Ishikawa (cell line): ENCODE results near the gene WDR70.

ENCODE experiments used
- CEBPB ChIP-seq: IDR thresholded peaks from 2 replicates; pipeline ENCODE4 v1.6.1; 2012
- CREB1 ChIP-seq: IDR thresholded peaks from 2 replicates; pipeline ENCODE4 v1.6.1; 2012; ENCODE audit warnings: low read depth
- EGR1 ChIP-seq: IDR thresholded peaks from 2 replicates; pipeline ENCODE4 v1.6.1; 2012
- EP300 ChIP-seq: IDR thresholded peaks from 2 replicates; pipeline ENCODE4 v1.6.1; 2012; ENCODE audit warnings: borderline replicate concordance
- FOXM1 ChIP-seq: IDR thresholded peaks from 2 replicates; pipeline ENCODE4 v1.6.1; 2012; ENCODE audit warnings: low read depth, borderline replicate concordance
- NFIC ChIP-seq: IDR thresholded peaks from 2 replicates; pipeline ENCODE4 v1.6.1; 2012
- RAD21 ChIP-seq: IDR thresholded peaks from 2 replicates; pipeline ENCODE4 v1.6.1; 2012; ENCODE audit warnings: low read depth
- REST ChIP-seq: IDR thresholded peaks from 2 replicates; pipeline ENCODE4 v1.6.1; 2012; ENCODE audit warnings: low read depth, mild to moderate bottlenecking
- TAF1 ChIP-seq: IDR thresholded peaks from 2 replicates; pipeline ENCODE4 v1.6.1; 2012; ENCODE audit warnings: low read depth, mild to moderate bottlenecking
- TCF12 ChIP-seq: IDR thresholded peaks from 2 replicates; pipeline ENCODE4 v1.6.1; 2012; ENCODE audit warnings: low read depth
- TEAD4 ChIP-seq: IDR thresholded peaks from 2 replicates; pipeline ENCODE4 v1.6.1; 2012
- YY1 ChIP-seq: IDR thresholded peaks from 2 replicates; pipeline ENCODE4 v1.6.1; 2012; ENCODE audit warnings: low read depth
- ZBTB7A ChIP-seq: IDR thresholded peaks from 2 replicates; pipeline ENCODE4 v1.6.1; 2012; ENCODE audit warnings: low read depth
- TF ChIP-seq, protein P1 (sequence below): IDR thresholded peaks from 2 replicates; pipeline ENCODE4 v1.6.1; 2012
- TF ChIP-seq, protein P2 (sequence below): IDR thresholded peaks from 2 replicates; pipeline ENCODE4 v1.6.1; 2012

The WDR70 gene

DNA sequence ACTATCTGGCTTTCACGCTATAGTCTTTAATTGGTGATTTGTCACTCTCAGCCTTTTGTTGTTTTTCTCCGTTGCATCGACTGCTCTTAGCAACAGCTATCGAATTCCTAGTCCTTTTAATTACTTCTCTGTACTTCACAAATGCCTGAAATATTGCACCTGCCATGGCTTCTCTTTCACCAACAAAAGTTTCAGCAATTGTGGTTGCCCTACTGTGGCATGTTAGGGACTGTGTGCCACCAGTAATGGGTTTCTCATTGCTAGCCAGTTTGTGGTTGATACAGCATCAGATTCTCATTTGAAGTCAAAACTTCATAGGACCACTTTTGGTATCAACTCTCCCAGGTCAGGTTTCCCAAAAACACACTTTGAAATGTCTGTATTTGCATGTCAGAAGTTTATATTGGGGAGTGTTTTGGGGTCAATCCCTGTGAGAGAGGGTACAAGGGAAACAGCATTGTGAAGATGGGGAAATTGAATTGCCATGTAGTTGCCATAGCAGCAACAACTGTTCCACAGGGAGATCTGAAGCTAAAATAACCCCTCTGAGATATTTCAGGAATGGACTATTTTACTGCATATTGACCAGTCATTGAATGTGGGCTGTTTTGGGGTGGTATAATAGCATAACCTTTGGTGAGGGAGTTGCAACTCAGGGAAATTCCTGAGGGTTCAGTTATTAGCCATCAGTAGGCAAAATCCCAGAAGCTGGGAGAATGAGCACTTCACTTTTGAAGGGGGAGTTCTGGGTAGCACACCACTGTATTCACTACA is 99.2 kb downstream of the WDR70 start:
- no peak for TF ChIP-seq YY1
- no peak for TF ChIP-seq NFIC
- no peak for TF ChIP-seq REST
- TF ChIP-seq, protein P1, sequence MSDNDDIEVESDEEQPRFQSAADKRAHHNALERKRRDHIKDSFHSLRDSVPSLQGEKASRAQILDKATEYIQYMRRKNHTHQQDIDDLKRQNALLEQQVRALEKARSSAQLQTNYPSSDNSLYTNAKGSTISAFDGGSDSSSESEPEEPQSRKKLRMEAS = no peak
- TF ChIP-seq ZBTB7A = no peak

DNA sequence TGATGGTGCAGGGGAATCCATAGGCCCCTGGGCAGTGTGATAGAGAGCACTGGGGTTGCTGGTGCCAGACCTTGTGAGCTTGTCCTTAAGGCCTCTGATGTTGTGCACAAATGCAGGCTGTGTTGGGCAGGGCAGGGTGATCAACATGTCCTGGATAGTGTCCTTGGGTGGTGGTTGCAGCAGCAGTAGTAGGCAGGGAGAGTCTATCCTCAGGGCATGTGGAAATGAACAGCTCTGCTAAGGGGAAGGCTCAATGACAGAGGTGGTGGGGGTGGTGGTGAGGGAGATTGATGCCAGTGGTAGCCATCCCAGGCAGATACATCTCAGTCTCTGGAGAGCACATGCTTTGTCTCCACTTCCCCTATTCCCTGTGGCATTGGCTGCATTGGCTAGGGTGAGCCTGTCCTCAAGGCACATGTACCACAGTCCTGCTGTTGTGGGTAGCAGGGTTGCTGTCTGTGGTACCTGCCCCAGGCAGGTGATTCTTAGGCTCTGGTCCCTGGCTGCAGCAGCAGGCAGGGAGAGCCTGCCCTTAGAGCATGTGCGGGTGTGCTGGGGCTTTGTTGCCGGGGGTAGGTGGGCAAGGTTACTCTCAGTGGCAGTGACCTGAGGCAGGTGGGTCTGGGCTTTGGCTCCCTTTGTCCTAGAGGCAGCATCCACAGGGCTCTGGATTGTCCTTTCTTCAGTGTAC is 111.1 kb downstream of the WDR70 start:
- TF ChIP-seq, protein P1 = no peak
- TF ChIP-seq REST = peak; percentile 48; the same call in 1 of the 2 replicates

DNA sequence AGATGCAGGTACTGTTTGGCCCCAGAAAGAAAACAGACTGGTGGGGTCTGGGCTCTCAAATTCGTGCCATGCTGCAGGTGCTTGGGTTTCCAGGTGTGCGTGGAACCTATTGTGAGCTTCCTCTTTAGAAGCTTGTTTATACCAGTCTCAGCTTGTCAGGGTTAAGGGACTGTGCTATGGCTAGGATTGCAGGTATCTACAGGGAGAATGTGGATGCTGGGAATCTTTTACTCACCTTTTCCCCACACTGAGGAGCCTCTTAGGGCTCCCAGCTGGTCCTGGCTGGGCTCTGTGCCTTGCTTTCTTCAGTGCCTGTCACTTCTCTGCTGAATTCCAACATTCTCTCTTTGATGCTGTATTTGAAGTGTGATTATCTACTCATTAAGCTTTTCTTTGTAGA is 111.8 kb downstream of the WDR70 start:
- TF ChIP-seq TAF1 (no peak), REST (no peak), EP300 (no peak), NFIC (no peak), CEBPB (no peak), ZBTB7A (no peak), TEAD4 (no peak), FOXM1 (no peak), YY1 (no peak), RAD21 (no peak), EGR1 (no peak), CREB1 (no peak), TCF12 (no peak)
- TF ChIP-seq, protein P2, sequence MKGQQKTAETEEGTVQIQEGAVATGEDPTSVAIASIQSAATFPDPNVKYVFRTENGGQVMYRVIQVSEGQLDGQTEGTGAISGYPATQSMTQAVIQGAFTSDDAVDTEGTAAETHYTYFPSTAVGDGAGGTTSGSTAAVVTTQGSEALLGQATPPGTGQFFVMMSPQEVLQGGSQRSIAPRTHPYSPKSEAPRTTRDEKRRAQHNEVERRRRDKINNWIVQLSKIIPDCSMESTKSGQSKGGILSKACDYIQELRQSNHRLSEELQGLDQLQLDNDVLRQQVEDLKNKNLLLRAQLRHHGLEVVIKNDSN = no peak
- TF ChIP-seq, protein P1 = no peak

DNA sequence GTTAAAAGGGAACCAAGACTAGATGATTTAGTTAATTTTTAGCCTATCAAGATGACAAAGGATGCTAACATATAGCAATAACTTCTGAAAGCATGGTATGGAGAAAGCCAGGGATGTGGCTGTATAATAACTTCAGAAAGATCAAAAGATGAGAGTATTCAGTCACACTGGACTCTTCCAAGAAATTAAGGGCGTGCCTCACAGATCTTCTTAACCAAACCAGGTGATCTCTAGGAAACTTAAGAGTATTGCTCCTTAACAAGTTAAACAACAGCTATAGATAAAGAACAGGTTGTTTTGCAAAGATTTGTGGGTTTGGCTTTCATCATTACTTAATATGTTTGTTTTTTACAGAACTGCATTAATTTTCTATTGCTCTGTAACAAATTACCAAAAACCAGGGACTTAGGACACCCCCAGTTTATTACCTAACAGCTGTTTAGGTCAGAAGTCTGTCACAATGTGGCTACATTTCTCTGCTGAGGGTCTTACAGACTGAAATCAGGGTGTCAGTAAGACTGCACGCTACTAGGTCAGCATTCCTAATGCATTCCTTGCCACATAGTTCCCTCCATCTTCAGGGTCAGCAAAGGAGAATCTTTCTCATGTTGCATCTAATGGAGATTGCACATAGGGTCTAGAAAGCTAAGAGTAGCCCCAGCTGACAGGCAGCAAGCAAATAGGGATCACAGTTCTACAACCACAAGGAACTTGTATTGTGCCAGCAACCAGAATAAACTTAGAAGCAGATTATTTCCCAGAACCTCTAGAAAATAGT is 113.8 kb downstream of the WDR70 start:
- no peak for TF ChIP-seq TCF12
- no peak for TF ChIP-seq RAD21
- TF ChIP-seq REST = no peak
- TF ChIP-seq TEAD4 = no peak
